MM.1S (cell line): ENCODE results near the gene RHEB.

ENCODE experiments used
- DNase-seq: peaks from one replicate; pipeline ENCODE4 v3.0.0-alpha.2; 2015
- H2AFZ ChIP-seq: fragments of 300-600 bp; sonication (generic); 2 replicates; pipeline ENCODE4 v1.6.0; 2016; ENCODE audit warnings: antibody characterized with exemption, low read length
- H3F3A ChIP-seq: fragments of 300-600 bp; sonication (generic); 2 replicates; pipeline ENCODE4 v1.6.1; 2016; ENCODE audit warnings: mild to moderate bottlenecking, antibody characterized with exemption, low read length, moderate library complexity, mixed read lengths; ENCODE audit not compliant: insufficient read depth
- H3K27ac ChIP-seq: fragments of 300-600 bp; sonication (generic); 2 replicates; pipeline ENCODE4 v1.5.1; 2016; ENCODE audit warnings: mild to moderate bottlenecking, low read length
- H3K27me3 ChIP-seq: fragments of 300-600 bp; sonication (generic); replicated peaks from 2 replicates; pipeline ENCODE4 v1.6.0; 2016; ENCODE audit warnings: low read length; ENCODE audit not compliant: insufficient read depth
- H3K36me3 ChIP-seq: fragments of 300-600 bp; sonication (generic); replicated peaks from 2 replicates; pipeline ENCODE4 v1.6.1; 2016; ENCODE audit warnings: mild to moderate bottlenecking, low read length, mixed read lengths; ENCODE audit not compliant: insufficient read depth
- H3K4me1 ChIP-seq: fragments of 300-600 bp; sonication (generic); 2 replicates; pipeline ENCODE4 v1.6.1; 2016; ENCODE audit warnings: low read length, mixed read lengths
- H3K4me2 ChIP-seq: fragments of 300-600 bp; sonication (generic); 2 replicates; pipeline ENCODE4 v1.6.0; 2016; ENCODE audit warnings: low read depth, low read length
- H3K4me3 ChIP-seq: fragments of 300-600 bp; sonication (generic); 2 replicates; pipeline ENCODE4 v1.5.1; 2016; ENCODE audit warnings: low read length, mixed read lengths
- H3K79me2 ChIP-seq: fragments of 300-600 bp; sonication (generic); 2 replicates; pipeline ENCODE4 v1.6.1; 2016; ENCODE audit warnings: mixed run types, low read length, mixed read lengths
- H3K9ac ChIP-seq: fragments of 300-600 bp; sonication (generic); 2 replicates; pipeline ENCODE4 v1.6.1; 2016; ENCODE audit warnings: low read length, mixed read lengths
- H3K9me2 ChIP-seq: fragments of 300-600 bp; sonication (generic); replicated peaks from 2 replicates; pipeline ENCODE4 v1.6.1; 2016; ENCODE audit warnings: mild to moderate bottlenecking, low read length, mixed read lengths; ENCODE audit not compliant: insufficient read depth
- H3K9me3 ChIP-seq: fragments of 300-600 bp; sonication (generic); replicated peaks from 2 replicates; pipeline ENCODE4 v1.6.1; 2016; ENCODE audit warnings: mild to moderate bottlenecking, low read length, mixed read lengths; ENCODE audit not compliant: insufficient read depth
- H4K20me1 ChIP-seq: fragments of 300-600 bp; sonication (generic); 2 replicates; pipeline ENCODE4 v1.6.1; 2016; ENCODE audit warnings: mild to moderate bottlenecking, low read length, moderate library complexity, mixed read lengths; ENCODE audit not compliant: insufficient read depth
- CTCF ChIP-seq: fragments of 300-600 bp; sonication (generic); IDR thresholded peaks from 2 replicates; pipeline ENCODE4 v1.5.1; 2016; ENCODE audit warnings: antibody characterized with exemption, low read length, mixed read lengths
- EZH2 ChIP-seq: fragments of 300-600 bp; sonication (generic); optimal IDR thresholded peaks from 2 replicates; pipeline ENCODE3; 2017; ENCODE audit warnings: low read depth, mild to moderate bottlenecking, antibody characterized with exemption, low read length, mixed read lengths
- EZH2phosphoT487 ChIP-seq: fragments of 300-600 bp; sonication (generic); IDR thresholded peaks from 2 replicates; pipeline ENCODE4 v1.6.1; 2018; ENCODE audit warnings: antibody characterized with exemption, low read length

The RHEB gene

GRCh38 chr7:151507806-151508205 is 11.9 kb downstream of the RHEB start:
- no peaks in the 10 kb centered on the region for H3F3A ChIP-seq
- no peaks in the 10 kb centered on the region for H3K9me2 ChIP-seq
- no peak for DNase-seq
- no peak overlapping the region for H3K27ac ChIP-seq
- no peak overlapping the region for H3K4me2 ChIP-seq
- TF ChIP-seq EZH2 (no peak), CTCF (no peak), EZH2phosphoT487 (no peak)
- peaks cover 100% of the 10 kb centered on the region for H3K79me2 ChIP-seq
- no peaks in the 10 kb centered on the region for H3K36me3 ChIP-seq
- H4K20me1 ChIP-seq: peaks cover 99% of the 10 kb centered on the region
- no peaks in the 10 kb centered on the region for H3K27me3 ChIP-seq
- H3K4me3 ChIP-seq: no peak overlapping the region
- H3K9me3 ChIP-seq: no peaks in the 10 kb centered on the region
- peaks cover 10% of the 10 kb centered on the region; the same call in 1 of the 2 replicates for H3K4me1 ChIP-seq
- no peak overlapping the region for H2AFZ ChIP-seq
- H3K9ac ChIP-seq: no peak overlapping the region

GRCh38 chr7:151506901-151507382 is 12.8 kb downstream of the RHEB start:
- no peaks in the 10 kb centered on the region for H3K36me3 ChIP-seq
- DNase-seq: no peak
- H3K27me3 ChIP-seq: no peaks in the 10 kb centered on the region
- no peak overlapping the region for H3K4me3 ChIP-seq
- no peak overlapping the region for H2AFZ ChIP-seq
- no peak overlapping the region for H3K4me2 ChIP-seq
- peaks cover 99% of the 10 kb centered on the region for H4K20me1 ChIP-seq
- no peaks in the 10 kb centered on the region for H3F3A ChIP-seq
- 0 out of 2 replicates have a peak, but pooled peaks cover 7% of the 10 kb centered on the region for H3K4me1 ChIP-seq
- no peaks in the 10 kb centered on the region for H3K9me3 ChIP-seq
- H3K9me2 ChIP-seq: no peaks in the 10 kb centered on the region
- no peak overlapping the region for H3K9ac ChIP-seq
- TF ChIP-seq CTCF (peak; percentile 23), EZH2phosphoT487 (no peak), EZH2 (no peak)
- H3K79me2 ChIP-seq: peaks cover 100% of the 10 kb centered on the region
- H3K27ac ChIP-seq: no peak overlapping the region

- H3K4me2 ChIP-seq: no peak overlapping the region
- H3K9me3 ChIP-seq: no peaks in the 10 kb centered on the region
- no peaks in the 10 kb centered on the region for H3K36me3 ChIP-seq
- no peaks in the 10 kb centered on the region for H3K27me3 ChIP-seq
- DNase-seq: no peak
- H3K79me2 ChIP-seq: peaks cover 100% of the 10 kb centered on the region
- H2AFZ ChIP-seq: no peak overlapping the region
- H3K4me1 ChIP-seq: 0 out of 2 replicates have a peak, but pooled peaks cover 7% of the 10 kb centered on the region
- H4K20me1 ChIP-seq: peaks cover 97% of the 10 kb centered on the region
- no peak overlapping the region for H3K4me3 ChIP-seq
- TF ChIP-seq EZH2phosphoT487 (no peak), EZH2 (no peak), CTCF (no peak)
- no peak overlapping the region for H3K27ac ChIP-seq
- H3K9me2 ChIP-seq: no peaks in the 10 kb centered on the region
- H3F3A ChIP-seq: no peaks in the 10 kb centered on the region
- H3K9ac ChIP-seq: no peak overlapping the region
Measured at GRCh38 chr7:151505836-151506468, 13.7 kb downstream of the RHEB start.
